Measurements from ENCODE around the gene NRBP1. TPM values are rescaled to one million over a fixed set of nuclear protein-coding genes. Genes with fewer than 3 reads are reported as not detected.
A peak's percentile ranks its signal among the peaks of the same experiment; 100 is the strongest.

The NRBP1 gene
- total RNA-seq, 2 donors from 2014 or later = 141 to 153 TPM

GRCh38 chr2:27427863-27428212 is 593 bp upstream of the NRBP1 start:
- WGBS, 2 experiments (ENCODE audit: insufficient coverage in 1 of 2, insufficient read length in 1 of 2) = 28 to 43% methylated on average over 5 to 7 of the region's 7 CpGs
- TF ChIP-seq CTCF (conservative IDR thresholded peaks at IDR 0.05) = no peak
- peaks cover 17% of the 10 kb centered on the region for H3K4me1 Mint-ChIP-seq
- peak overlapping the region; percentile 89 for H3K4me3 ChIP-seq (ENCODE audit: low read length)
- peaks cover 5% of the 10 kb centered on the region for H3K36me3 Mint-ChIP-seq (ENCODE audit: low read depth)
- H3K9ac ChIP-seq (ENCODE audit: extremely low read depth, low read length, poor library complexity, severe bottlenecking) = peak overlapping the region; percentile 86
- peak overlapping the region; percentile 92 for H3K27ac Mint-ChIP-seq
- H3K4me1 ChIP-seq (ENCODE audit: control insufficient read depth, insufficient read depth, low read length) = no peaks in the 10 kb centered on the region
- no peaks in the 10 kb centered on the region for H3K9me3 Mint-ChIP-seq
- no peaks in the 10 kb centered on the region for H3K27me3 Mint-ChIP-seq (ENCODE audit: insufficient read depth)
- DNase-seq = no peak
- H3K36me3 ChIP-seq (ENCODE audit: control insufficient read depth, insufficient read depth, low read length) = peaks cover 6% of the 10 kb centered on the region
- H3K27me3 ChIP-seq (ENCODE audit: control insufficient read depth, insufficient read depth, low read length, poor library complexity, severe bottlenecking) = no peaks in the 10 kb centered on the region
- H3K4me3 Mint-ChIP-seq = peak overlapping the region; percentile 81
- H3K27ac ChIP-seq (ENCODE audit: low read depth, low read length) = peak overlapping the region; percentile 94
- no peaks in the 10 kb centered on the region for H3K9me3 ChIP-seq (ENCODE audit: control insufficient read depth, low read length)

GRCh38 chr2:27428978-27429541 is 629 bp downstream of the NRBP1 start:
- H3K9ac ChIP-seq (ENCODE audit: extremely low read depth, low read length, poor library complexity, severe bottlenecking) = peak overlapping the region; percentile 86
- H3K27me3 ChIP-seq (ENCODE audit: control insufficient read depth, insufficient read depth, low read length, poor library complexity, severe bottlenecking) = no peaks in the 10 kb centered on the region
- H3K27ac Mint-ChIP-seq = peak overlapping the region; percentile 87
- peak overlapping the region; percentile 94 for H3K27ac ChIP-seq (ENCODE audit: low read depth, low read length)
- H3K4me3 Mint-ChIP-seq = peak overlapping the region; percentile 81
- H3K9me3 Mint-ChIP-seq = no peaks in the 10 kb centered on the region
- H3K4me1 ChIP-seq (ENCODE audit: control insufficient read depth, insufficient read depth, low read length) = no peaks in the 10 kb centered on the region
- TF ChIP-seq CTCF (conservative IDR thresholded peaks at IDR 0.05) = no peak
- DNase-seq = peak; percentile 96
- no peaks in the 10 kb centered on the region for H3K9me3 ChIP-seq (ENCODE audit: control insufficient read depth, low read length)
- peak overlapping the region; percentile 89 for H3K4me3 ChIP-seq (ENCODE audit: low read length)
- H3K27me3 Mint-ChIP-seq (ENCODE audit: insufficient read depth) = no peaks in the 10 kb centered on the region
- 0% methylated on average over 10 to 51 of the region's 51 CpGs for WGBS, 2 experiments (ENCODE audit: insufficient coverage in 1 of 2, insufficient read length in 1 of 2)
- H3K36me3 Mint-ChIP-seq (ENCODE audit: low read depth) = peaks cover 16% of the 10 kb centered on the region
- peaks cover 18% of the 10 kb centered on the region for H3K36me3 ChIP-seq (ENCODE audit: control insufficient read depth, insufficient read depth, low read length)
- peaks cover 22% of the 10 kb centered on the region for H3K4me1 Mint-ChIP-seq

- Histone ChIP-seq H3K9me3 (ENCODE audit: control insufficient read depth, low read length) (no peaks in the 10 kb centered on the region), H3K36me3 (ENCODE audit: control insufficient read depth, insufficient read depth, low read length) (peaks cover 42% of the 10 kb centered on the region), H3K27ac (ENCODE audit: low read depth, low read length) (no peak overlapping the region), H3K9ac (ENCODE audit: extremely low read depth, low read length, poor library complexity, severe bottlenecking) (no peak overlapping the region), H3K27me3 (ENCODE audit: control insufficient read depth, insufficient read depth, low read length, poor library complexity, severe bottlenecking) (no peaks in the 10 kb centered on the region), H3K4me3 (ENCODE audit: low read length) (no peak overlapping the region), H3K4me1 (ENCODE audit: control insufficient read depth, insufficient read depth, low read length) (no peaks in the 10 kb centered on the region)
- Mint-ChIP-seq H3K27ac (peak overlapping the region; percentile 76), H3K4me3 (no peak overlapping the region), H3K4me1 (peaks cover 30% of the 10 kb centered on the region), H3K9me3 (no peaks in the 10 kb centered on the region), H3K27me3 (ENCODE audit: insufficient read depth) (no peaks in the 10 kb centered on the region), H3K36me3 (ENCODE audit: low read depth) (peaks cover 39% of the 10 kb centered on the region)
- no peak for DNase-seq
- no peak for TF ChIP-seq CTCF (conservative IDR thresholded peaks at IDR 0.05)
Observed at GRCh38 chr2:27431395-27431794, 3.0 kb downstream of the NRBP1 start.
